PFSK-1 (cell line): ENCODE measurements around the gene METTL17.

Experiments
- FOXP2 ChIP-seq: optimal IDR thresholded peaks from 2 replicates; pipeline ENCODE3; 2011; ENCODE audit warnings: borderline replicate concordance, control low read depth, inconsistent platforms; ENCODE audit not compliant: insufficient read depth; ENCODE audit errors: extremely low read length, extremely low read depth
- POLR2AphosphoS5 ChIP-seq: IDR thresholded peaks from 2 replicates; pipeline ENCODE4 v1.6.1; 2012; ENCODE audit warnings: low read depth, mild to moderate bottlenecking, control low read depth, low read length, moderate library complexity
- SIN3A ChIP-seq: IDR thresholded peaks from 2 replicates; pipeline ENCODE4 v1.6.1; 2012; ENCODE audit warnings: mild to moderate bottlenecking, low read length, moderate library complexity, borderline replicate concordance; ENCODE audit not compliant: insufficient read depth
- TAF1 ChIP-seq: IDR thresholded peaks from 2 replicates; pipeline ENCODE4 v1.6.1; 2012; ENCODE audit warnings: low read length, control low read depth, borderline replicate concordance; ENCODE audit not compliant: insufficient read depth
- TF ChIP-seq, protein P1 (sequence below), 2 experiments: IDR thresholded peaks; 2 replicates each; pipeline versions ENCODE4 v1.6.1 to v1.8.0; 2011 to 2012; ENCODE audit warnings: low read depth in 2 of 2, low read length in 2 of 2, control low read depth in 1 of 2, inconsistent platforms in 1 of 2, mild to moderate bottlenecking in 1 of 2, moderate library complexity in 1 of 2; ENCODE audit not compliant: insufficient read depth in 1 of 2

DNA sequence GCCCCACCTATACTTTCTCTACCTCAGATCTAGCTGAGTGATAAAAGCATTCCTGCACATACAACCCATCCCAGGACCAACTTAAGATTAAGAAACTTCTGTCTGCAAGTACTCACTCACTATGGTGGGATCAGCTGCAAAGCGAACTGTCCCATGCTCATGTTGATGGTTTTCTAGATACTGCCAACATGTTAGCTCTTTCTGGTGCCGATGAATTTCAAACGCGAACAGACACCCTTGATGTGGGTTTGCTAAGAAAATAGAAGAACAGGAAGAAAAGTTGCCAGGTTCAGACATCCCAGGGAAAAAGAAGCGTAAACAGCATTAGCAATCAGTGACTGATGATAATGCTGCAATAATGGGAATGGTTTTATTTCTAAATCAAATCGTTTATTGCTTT, 7.8 kb downstream of the METTL17 start:
- TF ChIP-seq POLR2AphosphoS5 (no peak), TAF1 (no peak), SIN3A (no peak), FOXP2 (no peak)
- TF ChIP-seq, protein P1, sequence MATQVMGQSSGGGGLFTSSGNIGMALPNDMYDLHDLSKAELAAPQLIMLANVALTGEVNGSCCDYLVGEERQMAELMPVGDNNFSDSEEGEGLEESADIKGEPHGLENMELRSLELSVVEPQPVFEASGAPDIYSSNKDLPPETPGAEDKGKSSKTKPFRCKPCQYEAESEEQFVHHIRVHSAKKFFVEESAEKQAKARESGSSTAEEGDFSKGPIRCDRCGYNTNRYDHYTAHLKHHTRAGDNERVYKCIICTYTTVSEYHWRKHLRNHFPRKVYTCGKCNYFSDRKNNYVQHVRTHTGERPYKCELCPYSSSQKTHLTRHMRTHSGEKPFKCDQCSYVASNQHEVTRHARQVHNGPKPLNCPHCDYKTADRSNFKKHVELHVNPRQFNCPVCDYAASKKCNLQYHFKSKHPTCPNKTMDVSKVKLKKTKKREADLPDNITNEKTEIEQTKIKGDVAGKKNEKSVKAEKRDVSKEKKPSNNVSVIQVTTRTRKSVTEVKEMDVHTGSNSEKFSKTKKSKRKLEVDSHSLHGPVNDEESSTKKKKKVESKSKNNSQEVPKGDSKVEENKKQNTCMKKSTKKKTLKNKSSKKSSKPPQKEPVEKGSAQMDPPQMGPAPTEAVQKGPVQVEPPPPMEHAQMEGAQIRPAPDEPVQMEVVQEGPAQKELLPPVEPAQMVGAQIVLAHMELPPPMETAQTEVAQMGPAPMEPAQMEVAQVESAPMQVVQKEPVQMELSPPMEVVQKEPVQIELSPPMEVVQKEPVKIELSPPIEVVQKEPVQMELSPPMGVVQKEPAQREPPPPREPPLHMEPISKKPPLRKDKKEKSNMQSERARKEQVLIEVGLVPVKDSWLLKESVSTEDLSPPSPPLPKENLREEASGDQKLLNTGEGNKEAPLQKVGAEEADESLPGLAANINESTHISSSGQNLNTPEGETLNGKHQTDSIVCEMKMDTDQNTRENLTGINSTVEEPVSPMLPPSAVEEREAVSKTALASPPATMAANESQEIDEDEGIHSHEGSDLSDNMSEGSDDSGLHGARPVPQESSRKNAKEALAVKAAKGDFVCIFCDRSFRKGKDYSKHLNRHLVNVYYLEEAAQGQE (IDR thresholded peaks at IDR 0.05; ENCODE audit: insufficient read depth in 1 of 2, low read depth in 2 of 2, low read length in 2 of 2), result no peak
